Measurements from ENCODE around the gene HMGN5. TPM values are rescaled to one million over a fixed set of nuclear protein-coding genes. Genes with fewer than 3 reads are reported as not detected.

The HMGN5 gene
- total RNA-seq, 1 donor from 2014 or later, result 1.1 TPM

GRCh38 chrX:81232218-81232617, 30.5 kb upstream of the HMGN5 start:
- Mint-ChIP-seq H3K4me1 (ENCODE audit: low read depth) (peaks cover 4% of the 10 kb centered on the region), H3K27ac (ENCODE audit: unreplicated experiment) (peak overlapping the region; percentile 9), H3K4me3 (ENCODE audit: unreplicated experiment) (no peak overlapping the region), H3K27me3 (ENCODE audit: low read depth) (no peaks in the 10 kb centered on the region), H3K36me3 (ENCODE audit: low read depth) (no peaks in the 10 kb centered on the region), H3K9me3 (ENCODE audit: low read depth) (peaks cover 4% of the 10 kb centered on the region)
- TF ChIP-seq, protein P1, sequence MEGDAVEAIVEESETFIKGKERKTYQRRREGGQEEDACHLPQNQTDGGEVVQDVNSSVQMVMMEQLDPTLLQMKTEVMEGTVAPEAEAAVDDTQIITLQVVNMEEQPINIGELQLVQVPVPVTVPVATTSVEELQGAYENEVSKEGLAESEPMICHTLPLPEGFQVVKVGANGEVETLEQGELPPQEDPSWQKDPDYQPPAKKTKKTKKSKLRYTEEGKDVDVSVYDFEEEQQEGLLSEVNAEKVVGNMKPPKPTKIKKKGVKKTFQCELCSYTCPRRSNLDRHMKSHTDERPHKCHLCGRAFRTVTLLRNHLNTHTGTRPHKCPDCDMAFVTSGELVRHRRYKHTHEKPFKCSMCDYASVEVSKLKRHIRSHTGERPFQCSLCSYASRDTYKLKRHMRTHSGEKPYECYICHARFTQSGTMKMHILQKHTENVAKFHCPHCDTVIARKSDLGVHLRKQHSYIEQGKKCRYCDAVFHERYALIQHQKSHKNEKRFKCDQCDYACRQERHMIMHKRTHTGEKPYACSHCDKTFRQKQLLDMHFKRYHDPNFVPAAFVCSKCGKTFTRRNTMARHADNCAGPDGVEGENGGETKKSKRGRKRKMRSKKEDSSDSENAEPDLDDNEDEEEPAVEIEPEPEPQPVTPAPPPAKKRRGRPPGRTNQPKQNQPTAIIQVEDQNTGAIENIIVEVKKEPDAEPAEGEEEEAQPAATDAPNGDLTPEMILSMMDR (IDR thresholded peaks at IDR 0.05), result no peak
- no peak for DNase-seq (ENCODE audit: low spot score)

DNA sequence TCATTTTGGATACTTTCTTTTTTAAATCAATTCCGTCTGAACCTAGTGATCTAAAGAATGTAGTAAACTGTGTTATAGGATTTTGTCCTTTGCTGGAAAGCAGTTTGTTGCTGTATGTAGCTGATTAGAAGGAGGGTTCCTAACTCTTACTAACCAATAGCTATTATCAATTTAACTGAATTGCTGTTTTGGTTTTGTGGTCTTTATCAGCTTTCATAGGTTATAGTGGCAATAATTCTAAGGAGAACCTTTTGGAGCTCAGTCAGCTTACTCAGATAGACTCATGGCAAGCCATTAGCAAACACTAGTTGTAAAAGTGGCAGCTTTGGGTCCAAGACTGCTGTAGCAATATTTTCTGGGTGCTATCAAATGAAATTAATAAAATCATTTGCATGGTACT, 29.8 kb upstream of the HMGN5 start:
- no peak for DNase-seq (ENCODE audit: low spot score)
- TF ChIP-seq, protein P1 (IDR thresholded peaks at IDR 0.05), result no peak
- Mint-ChIP-seq H3K36me3 (ENCODE audit: low read depth) (no peaks in the 10 kb centered on the region), H3K9me3 (ENCODE audit: low read depth) (peaks cover 4% of the 10 kb centered on the region), H3K27me3 (ENCODE audit: low read depth) (no peaks in the 10 kb centered on the region), H3K4me1 (ENCODE audit: low read depth) (peaks cover 4% of the 10 kb centered on the region), H3K4me3 (ENCODE audit: unreplicated experiment) (no peak overlapping the region), H3K27ac (ENCODE audit: unreplicated experiment) (no peak overlapping the region)

DNA sequence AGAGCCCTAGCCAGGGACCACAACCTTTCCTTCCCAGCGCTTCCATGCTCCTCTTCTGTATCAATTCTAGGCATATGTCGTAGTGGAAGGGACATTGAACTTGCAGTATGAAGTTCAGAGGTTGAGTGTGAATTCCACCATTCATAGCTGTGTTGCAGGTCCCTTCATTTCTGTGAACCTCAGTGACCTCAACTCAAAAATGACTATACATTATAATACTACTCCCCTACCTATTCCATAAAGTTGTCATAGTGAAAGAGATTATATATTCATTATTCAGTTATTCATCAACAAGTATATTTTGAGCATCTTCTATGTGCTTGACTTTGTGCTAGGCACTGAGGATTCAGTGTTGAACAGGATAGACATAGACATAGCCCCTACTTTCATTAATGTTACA, 28.2 kb upstream of the HMGN5 start:
- Mint-ChIP-seq H3K9me3 (ENCODE audit: low read depth) (no peaks in the 10 kb centered on the region), H3K4me3 (ENCODE audit: unreplicated experiment) (no peak overlapping the region), H3K27me3 (ENCODE audit: low read depth) (no peaks in the 10 kb centered on the region), H3K36me3 (ENCODE audit: low read depth) (no peaks in the 10 kb centered on the region), H3K27ac (ENCODE audit: unreplicated experiment) (no peak overlapping the region), H3K4me1 (ENCODE audit: low read depth) (peaks cover 4% of the 10 kb centered on the region)
- TF ChIP-seq, protein P1 (IDR thresholded peaks at IDR 0.05), result no peak
- DNase-seq (ENCODE audit: low spot score), result no peak

- Mint-ChIP-seq H3K9me3 (ENCODE audit: low read depth) (no peaks in the 10 kb centered on the region), H3K4me1 (ENCODE audit: low read depth) (peaks cover 4% of the 10 kb centered on the region), H3K36me3 (ENCODE audit: low read depth) (no peaks in the 10 kb centered on the region), H3K4me3 (ENCODE audit: unreplicated experiment) (no peak overlapping the region), H3K27me3 (ENCODE audit: low read depth) (no peaks in the 10 kb centered on the region), H3K27ac (ENCODE audit: unreplicated experiment) (no peak overlapping the region)
- no peak for DNase-seq (ENCODE audit: low spot score)
- TF ChIP-seq, protein P1 (IDR thresholded peaks at IDR 0.05), result no peak
Measured at GRCh38 chrX:81229229-81229628, 27.5 kb upstream of the HMGN5 start.

GRCh38 chrX:81215685-81216084, 14.0 kb upstream of the HMGN5 start:
- H3K36me3 Mint-ChIP-seq (ENCODE audit: low read depth), result no peaks in the 10 kb centered on the region
- H3K4me3 Mint-ChIP-seq (ENCODE audit: unreplicated experiment), result no peak overlapping the region
- H3K27me3 Mint-ChIP-seq (ENCODE audit: low read depth), result no peaks in the 10 kb centered on the region
- peaks cover 22% of the 10 kb centered on the region for H3K9me3 Mint-ChIP-seq (ENCODE audit: low read depth)
- H3K27ac Mint-ChIP-seq (ENCODE audit: unreplicated experiment), result no peak overlapping the region
- no peak for DNase-seq (ENCODE audit: low spot score)
- H3K4me1 Mint-ChIP-seq (ENCODE audit: low read depth), result peaks cover 5% of the 10 kb centered on the region
- TF ChIP-seq, protein P1 (IDR thresholded peaks at IDR 0.05), result no peak
